CD4-positive, alpha-beta T cell treated with Interleukin-4 for 4 hours (primary cell): ENCODE results near the gene NEURL3.
A peak's percentile ranks its signal among the peaks of the same experiment; 100 is the strongest.
"Not testable (repeated sequence)": the region's sequence is repeated elsewhere in the genome, so short reads cannot be mapped to it uniquely, and the experiment has no call there.

Source experiments
- DNase-seq: peaks from one replicate; pipeline ENCODE4 v3.0.0-alpha.2; 2020

The NEURL3 gene, protein sequence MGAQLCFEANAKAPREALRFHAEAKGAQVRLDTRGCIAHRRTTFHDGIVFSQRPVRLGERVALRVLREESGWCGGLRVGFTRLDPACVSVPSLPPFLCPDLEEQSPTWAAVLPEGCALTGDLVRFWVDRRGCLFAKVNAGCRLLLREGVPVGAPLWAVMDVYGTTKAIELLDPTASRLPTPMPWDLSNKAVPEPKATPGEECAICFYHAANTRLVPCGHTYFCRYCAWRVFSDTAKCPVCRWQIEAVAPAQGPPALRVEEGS

DNA sequence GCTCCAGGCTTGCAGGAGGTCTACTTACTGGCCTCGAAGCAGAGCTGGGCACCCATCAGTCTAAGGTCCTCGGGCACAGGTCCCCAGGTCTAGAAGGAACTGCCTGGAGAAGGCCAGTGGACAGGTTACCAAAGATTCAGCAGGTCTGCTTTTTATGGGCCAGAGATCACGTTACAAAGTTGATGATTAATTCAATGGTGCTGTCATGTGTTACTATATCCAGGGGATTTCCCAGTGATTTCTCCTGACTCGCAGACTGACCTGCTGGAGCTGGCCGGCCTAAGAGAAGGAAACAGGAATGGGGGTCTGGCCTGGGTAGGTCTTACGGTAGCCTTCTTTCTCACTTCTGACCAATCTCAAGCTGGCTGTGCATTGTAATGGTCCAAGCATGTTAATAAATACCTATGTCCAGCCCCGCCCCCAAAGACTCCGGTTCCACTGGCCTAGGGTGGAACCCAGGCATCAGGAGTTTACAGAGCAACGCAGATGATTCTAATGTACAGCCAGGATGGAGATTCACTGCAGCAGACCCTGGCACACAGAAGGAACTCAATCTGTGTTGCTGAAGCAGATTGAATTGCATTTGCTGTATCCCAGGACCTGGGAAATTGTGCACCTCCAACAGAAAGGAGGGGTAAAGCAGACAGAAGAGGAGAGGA is at the start of gene NEURL3:
TSS of gene NEURL3 (minus strand) at position 127 of the 659 bp plus-strand sequence. CDS start at position 56, 71 bp downstream.
- no peak for DNase-seq

DNA sequence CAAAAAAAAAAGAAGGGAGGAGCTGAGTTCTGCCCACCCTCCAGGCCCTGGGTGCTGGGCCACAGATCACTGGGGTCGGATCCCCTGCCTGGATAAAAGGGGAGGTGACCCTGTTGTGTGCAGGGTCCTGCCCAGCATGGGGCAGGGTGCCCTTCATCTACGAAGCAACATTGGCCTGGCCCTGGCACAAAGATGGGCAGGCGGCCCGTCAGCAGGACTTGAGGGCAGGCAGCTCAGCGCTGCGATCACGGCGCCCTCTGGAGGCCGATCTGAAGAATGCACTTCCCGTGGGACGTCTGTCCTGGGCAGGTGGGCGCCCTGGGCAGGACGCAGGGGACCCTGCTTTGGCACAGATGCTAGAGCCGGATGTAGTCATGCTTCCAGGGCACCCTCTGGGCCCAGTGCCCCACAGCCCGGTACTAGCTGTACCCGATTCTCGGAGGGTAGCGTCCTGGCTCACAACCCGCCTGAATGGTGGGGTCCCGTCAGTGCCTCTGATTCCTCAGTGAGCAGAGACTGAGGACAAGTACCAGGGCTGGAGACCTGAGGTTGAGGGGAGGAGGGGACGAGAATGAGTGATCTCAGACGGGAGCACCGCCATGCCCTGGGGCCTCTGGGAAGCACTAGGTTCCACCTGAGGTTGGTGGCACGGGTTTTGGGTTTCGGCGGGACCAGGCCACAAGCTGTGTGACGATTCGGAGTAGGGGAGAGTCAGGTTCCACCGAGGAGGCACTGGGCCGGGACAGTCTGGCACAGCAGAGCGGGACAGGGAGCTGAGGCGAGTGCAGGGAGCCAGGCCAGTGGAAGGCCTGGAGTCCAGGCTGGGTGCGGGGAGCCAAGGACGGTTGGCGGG is 49.4 kb upstream of the NEURL3 start:
- peak; percentile 55 for DNase-seq

DNA sequence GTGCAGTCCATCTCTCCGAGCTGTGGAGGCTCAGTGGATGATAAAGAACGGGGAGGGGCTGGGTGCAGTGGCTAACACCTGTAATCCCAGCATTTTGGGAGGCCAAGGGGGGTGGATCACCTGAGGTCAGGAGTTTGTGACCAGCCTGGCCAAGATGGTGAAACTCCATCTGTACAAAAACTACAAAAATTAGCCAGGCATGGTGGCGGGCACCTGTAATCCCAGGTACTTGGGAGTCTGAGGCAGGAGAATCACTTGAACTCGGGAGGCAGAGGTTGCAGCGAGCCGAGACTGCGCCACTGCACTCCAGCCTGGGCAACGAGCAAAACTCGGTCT is 48.8 kb upstream of the NEURL3 start:
- not testable (repeated sequence) for DNase-seq

DNA sequence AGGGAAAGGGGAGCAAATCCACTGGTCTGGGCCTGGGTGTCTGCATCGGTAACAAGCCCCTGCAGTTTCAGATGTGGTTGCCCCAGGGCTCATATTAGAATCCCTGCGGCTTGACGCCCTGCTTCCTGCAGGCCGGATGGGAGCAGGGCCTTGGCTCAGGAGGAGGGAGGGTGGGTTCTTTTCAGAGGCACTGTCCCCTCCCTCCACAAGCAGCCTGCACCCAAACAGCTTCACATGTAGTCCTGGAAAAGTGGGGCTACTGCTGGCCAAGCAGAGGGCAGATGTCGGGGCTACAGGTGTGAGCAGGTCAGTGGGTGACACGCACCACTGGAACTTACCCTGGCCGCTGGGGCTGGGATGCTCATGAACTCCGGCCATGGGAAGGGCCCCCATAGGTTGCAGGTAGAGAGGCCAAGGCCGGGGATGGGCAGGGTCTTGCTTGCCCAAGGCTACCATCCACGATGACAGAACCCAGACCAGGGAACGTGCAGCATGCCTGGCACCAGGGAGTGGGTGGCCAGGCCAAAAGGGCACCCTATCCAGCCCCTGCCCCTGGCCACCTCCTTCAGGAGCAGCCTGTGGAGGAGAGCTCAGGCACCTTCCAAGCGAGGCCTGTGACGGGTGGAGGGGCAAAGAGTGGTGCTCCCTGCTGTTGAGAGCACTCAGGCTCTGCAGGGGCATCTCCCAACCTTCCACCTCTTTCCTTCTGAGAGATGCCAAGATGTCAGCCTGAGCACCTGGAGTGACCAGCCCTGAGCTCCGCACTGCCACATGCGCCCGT is 48.2 kb upstream of the NEURL3 start:
- DNase-seq = no peak

DNA sequence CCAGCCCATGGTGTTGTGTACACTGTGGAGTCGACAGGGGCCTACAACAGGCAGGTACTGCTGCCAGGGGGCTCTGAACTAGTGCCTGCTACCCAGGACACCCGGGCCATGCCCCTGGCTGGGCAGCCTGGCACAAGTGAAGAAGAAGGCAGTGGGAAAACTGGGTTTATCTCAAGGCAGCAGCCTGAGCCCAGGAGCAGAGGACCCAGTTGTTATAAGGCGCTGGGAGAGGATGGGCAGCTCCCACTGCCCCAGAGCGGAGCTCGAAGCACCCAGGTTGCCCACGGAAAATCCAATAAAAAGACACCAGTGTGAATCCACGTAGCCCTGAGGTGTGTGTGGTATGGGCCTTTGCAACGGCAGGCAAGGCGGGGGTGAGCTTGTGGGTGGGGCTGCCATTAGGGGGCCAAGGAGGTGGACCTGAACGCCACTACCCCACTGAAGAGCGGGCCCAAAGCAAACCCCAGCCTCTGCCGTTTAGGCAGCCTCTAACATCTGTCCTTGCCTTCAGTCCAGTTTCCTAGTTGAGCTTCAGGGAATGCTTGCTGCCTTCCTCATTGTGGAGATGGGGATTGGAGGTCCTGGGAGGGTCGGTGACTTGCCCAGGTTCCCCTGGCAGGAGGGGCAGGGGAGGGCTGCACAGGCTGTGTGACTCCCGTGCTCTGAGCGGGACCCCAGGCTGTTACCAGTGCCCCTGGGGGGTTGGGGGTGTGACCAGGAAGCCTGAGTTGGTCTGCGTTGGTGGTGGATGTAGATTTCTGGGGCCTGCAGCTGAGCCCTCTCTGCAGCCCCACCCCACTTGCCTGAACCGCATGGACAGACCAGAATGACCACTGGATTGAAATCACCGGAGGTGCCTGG is 47.4 kb upstream of the NEURL3 start:
- no peak for DNase-seq

DNA sequence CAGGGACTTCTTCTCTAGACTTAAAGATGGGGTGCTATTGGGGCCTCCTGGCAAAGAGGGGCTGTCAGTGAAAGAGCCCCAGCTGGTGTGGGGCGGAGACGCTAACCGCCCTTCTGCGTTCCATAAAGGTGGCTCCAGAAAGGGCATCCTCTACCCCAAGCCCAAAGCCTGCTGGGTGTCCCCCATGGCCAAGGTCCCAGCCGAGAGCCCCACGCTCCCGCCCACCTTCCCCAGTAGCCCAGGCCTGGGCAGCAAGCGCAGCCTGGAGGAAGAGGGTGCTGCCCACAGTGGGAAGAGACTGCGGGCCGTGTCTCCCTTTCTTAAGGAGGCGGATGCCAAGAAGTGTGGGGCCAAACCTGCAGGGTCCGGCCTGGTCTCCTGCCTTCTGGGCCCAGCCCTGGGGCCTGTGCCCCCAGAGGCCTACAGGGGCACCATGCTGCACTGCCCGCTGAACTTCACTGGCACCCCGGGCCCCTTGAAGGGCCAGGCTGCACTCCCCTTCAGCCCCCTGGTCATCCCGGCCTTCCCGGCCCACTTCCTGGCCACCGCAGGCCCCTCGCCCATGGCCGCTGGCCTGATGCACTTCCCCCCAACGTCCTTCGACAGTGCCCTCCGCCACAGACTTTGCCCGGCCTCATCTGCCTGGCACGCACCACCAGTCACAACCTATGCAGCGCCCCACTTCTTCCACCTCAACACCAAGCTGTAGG is 46.6 kb upstream of the NEURL3 start:
- DNase-seq = no peak

DNA sequence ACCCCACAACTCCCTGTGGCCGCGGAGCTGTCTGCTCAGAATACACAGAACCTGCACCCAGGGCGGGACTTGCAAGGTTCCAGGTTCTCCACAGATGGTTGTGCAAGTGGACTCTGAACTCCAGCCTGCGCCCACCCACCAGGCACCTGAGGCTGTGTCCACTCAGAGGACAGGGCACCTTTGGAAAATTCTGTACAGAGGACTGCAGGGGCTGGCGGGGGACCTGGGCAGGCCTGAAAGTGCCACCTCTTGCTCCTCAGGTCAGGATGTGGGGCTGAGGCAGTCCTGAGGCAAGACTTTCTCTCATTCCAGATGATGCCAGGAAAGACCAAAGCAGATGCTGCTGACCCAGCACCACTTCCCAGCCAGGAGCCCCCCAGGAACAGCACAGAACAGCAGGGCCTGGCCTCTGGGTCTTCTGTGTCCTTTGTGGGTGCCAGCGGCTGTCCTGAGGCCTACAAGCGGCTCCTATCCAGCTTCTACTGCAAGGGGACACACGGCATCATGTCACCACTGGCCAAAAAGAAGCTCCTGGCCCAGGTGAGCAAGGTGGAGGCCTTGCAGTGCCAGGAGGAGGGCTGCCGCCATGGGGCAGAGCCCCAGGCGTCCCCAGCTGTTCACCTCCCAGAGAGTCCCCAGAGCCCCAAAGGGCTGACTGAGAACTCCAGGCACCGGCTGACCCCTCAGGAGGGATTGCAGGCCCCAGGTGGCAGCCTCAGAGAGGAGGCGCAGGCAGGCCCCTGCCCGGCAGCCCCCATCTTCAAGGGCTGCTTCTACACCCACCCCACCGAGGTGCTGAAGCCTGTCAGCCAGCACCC is 45.8 kb upstream of the NEURL3 start:
- DNase-seq = no peak

DNA sequence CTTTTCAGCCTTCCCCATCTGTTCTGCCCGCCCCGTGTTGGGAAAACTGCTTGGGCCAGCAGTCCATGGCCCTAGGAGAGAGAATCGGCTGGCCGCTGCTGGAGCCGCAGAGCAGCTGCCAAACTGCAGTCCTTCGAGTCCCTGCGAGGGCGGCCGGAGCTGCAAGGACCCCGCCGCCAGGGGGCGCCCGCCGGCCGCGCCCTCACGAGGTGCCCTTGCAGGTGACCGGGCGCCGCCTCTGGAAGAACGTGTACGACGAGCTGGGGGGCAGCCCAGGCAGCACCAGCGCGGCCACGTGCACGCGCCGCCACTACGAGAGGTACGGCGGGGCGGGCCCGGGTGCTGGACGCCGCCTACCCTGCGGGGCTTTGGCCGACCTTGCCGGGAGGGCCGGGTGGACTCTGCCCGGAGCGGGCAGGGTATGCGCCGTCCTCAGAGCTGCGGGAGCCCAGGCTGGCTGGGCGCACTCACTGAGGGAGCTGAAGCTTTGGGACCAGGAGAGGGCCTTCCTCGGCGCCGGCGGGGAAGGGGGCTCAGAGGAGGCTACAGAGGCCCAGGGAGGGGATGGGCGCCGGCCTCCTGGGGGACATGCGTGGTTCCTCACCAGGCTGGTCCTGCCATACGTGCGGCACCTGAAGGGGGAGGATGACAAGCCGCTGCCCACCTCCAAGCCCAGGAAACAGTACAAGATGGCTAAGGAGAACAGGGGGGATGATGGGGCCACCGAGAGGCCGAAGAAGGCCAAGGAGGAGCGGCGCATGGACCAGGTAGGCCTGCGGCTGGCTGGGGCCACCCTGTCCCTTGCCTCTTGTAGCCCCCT is 45.0 kb upstream of the NEURL3 start:
- no peak for DNase-seq

DNA sequence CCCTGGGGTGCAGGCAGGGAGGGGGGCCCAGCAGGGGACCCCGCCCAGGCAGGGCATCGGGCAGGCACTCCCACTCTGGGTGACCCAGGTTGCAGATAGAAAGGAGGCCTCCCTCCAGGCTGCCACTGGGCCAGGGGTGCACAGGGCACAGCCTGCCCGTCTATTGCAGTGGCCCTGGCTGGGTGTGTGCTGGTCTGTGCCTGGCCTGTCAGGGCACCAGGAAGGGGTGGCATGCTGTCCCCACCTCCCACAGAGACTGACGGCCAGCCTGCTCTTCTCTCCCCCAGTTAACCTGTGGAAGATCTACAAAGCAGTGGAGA is 44.3 kb upstream of the NEURL3 start:
- no peak for DNase-seq

DNA sequence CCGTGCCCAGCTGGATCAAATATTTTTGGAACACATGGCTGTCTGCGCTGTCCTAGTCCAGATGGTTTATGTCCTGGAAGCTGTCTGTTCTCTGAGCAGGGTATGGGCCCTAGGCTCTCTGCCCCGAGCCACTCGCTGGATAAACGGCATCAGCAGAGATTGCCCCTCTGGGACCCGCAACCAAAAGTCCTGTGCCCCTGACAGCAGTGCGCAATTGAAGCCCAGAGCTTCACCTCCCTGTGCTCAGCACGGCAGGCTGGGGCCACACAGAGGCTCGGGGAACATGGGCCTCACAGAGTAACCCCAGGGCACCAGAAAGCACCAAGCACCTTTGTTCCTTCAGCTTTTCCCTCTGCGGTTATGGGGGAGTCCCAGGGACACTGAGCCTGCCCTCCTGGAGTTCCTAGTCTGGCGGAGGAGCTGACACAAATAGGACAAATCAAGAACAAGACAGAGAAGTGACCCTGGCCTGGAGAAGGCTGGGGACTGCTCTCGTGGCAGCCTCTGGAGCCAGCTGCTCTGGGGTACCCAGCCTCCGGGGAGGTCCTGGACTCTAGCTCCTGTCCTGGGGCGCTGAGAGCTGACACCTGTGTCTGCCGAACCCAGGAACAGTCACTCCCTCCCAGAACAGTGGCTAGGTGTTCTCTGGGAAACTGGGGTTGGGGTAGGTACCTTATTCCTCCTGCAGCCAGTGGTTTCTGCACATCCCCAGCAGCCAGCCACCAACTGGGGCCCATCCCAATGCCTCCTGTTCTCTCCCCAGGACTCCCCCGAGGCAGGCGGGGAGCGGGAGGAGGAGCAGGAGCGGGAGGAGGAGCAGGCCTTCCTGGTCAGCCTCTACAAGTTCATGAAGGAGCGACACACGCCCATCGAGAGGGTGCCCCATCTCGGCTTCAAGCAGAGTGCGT is 43.7 kb upstream of the NEURL3 start:
- no peak for DNase-seq

DNA sequence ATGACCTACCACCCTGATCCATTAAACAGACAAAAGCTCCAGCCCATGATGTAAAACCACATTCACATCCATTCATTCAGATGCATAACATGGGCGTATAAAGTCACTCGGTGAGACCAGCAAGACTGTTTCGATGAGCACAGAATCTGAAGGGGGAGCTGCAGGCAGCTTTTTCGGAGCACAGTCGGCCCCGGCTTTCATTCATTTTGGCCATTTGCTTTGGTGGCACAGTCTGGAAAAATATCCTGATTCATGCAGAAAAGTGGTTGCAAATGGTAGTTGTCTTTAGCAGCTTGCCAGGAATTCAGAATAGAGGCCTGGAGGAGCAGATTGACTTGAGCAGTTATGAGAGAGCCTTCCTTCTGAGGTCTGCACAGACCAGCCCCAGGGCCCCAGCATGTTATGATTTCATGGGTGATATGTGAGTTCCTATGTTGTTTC is 42.6 kb upstream of the NEURL3 start:
- DNase-seq = no peak

DNA sequence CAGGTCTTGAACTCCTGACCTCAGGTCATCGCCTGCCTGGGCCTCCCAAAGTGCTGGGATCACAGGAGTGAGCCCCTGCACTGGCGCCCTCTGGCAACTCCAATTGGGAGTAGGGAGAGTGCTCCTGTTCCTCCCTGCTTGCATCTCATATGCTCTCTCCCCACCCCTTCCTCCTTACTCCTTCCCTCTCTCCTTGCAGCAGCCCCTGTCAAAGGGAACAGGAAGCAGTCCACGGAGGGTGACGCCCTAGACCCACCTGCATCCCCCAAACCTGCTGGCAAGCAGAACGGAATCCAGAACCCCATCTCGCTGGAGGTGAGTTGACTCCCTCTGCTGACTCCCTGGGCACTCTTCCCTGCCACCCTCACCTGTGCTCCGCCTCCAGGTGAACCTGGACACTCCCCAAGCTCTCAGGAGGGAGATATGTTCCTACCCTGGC is 42.1 kb upstream of the NEURL3 start:
- no peak for DNase-seq

DNA sequence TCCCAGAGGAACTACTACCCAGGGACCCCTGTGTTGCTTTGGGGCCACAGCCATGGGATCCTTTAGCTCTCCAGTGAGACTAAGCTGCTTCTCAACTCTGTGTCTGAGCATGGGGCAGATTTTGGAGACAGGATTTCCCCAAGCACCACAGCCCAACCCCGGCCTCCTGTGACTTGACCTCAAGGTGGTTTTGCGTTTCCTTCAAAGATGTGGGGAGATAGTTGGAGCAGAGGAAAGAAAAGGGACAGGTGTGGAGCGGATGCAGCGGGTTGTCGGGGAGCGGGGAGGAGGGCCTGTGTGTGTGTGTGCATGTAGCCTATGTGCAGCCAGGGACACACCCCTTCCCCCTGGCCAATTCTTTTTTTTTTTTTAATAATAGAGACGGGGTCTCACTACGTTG is 41.6 kb upstream of the NEURL3 start:
- DNase-seq = no peak

DNA sequence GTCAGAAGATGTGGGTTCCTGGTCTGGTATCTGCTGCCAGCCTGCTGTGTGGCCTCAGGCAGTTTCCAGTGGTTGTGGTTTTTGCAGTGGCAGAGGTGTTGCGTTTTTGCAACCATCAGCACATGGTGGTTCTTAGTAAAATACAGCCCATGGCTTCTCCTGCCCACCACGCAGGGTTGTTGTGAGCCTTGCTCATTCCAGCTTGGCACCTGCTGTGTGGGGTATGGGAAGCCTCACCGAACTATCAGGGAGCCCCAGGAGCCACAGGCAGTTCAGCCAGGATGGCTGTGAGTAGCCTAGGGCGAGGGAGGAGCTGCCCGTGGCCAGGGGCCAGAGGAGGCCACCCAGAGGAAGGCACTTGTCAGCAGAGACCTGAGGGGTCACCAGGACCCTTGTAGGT is 41.2 kb upstream of the NEURL3 start:
- peak; percentile 25 for DNase-seq

DNA sequence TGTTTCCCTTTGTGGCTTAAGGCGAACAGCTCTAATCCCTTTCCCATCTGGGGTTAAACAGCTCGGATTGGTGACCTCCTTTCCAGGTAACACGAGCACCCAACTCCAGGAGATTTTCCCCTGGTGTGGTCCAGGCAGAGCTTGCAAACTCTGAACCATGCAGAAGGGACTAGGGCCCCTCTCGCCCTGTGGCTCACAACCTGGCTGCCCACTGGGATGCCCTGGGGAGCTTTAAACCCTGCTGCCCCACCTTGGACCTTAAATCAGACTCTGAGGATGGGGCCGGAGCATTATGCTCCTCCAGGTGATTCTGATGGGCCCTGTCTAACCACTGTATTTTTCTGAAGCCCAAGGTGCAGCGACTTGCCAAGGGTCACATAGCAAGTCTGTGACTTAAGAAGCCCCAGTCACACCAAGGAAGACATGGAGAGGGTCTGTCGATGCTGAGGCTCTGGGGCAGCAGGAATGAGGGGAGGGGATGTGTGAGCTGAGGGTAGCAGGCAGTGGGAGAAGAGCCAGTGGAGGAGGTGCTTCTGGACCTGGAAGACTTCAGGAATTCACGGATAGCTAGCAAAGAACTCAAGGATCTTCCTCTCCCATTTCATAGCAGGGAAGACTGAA is 37.3 kb upstream of the NEURL3 start:
- DNase-seq = no peak

DNA sequence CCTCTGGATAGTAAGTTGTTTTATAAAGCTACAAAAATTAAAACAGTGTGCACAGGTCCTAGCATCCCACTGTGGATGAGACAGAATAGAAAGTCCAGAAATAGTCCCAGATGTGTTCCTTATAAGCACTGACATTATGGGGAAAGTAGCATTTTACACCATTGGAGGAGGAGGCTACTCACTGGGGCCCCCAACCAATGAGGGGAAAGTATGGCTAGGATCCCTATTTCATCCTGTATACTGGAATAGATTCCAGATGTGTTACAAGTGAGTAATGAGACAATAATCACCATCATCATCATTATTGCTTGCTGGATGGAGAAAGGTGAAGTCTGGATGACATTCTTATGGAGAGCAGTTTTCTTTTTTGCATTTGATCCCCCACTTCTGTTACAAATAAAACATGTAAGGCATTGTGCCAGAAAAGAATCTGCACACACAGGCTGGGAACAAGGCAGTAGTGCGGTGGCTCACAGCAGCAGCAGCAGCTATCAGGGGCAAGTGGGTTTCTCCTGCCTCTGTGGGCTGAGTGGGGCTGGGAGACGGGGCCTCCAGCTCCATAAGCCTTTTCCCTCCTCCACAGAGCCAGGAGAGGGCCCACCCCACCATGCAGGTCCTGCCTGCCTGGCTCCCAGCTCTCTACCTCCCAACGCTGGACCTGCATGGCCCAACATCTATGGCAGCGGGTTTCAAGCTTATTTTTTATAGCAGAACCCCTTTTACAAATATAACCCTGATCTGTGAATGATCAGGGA is 36.4 kb upstream of the NEURL3 start:
- DNase-seq = no peak

DNA sequence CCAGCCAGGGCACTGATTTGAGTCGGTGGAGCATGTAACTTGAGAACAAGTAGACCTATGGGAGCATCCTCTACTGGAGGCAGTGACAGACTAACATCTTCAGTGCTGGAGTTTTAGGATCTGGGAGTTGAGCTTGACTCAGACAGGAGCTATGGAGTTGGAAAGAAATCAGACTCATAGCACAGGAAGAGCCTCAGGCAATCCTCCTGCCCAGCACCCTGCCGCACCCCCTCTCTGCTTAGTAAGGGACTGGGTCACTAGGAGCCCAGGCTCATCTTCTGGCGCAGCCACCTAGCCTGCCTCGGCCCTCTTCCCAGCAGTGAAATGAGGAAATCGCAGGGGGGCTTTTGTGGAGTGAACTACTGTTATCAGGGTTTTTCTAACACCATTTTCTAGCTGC is 35.0 kb upstream of the NEURL3 start:
- no peak for DNase-seq
